Activated T-helper 1 cell treated with anti-CD3 and anti-CD28 coated beads, Interleukin-12 subunit alpha, Interleukin-12 subunit beta, Interleukin-2, Interleukin-4 antibody, amounts not matched to agents 30 ng/mL and 10 ng/mL and 1 ng/mL, durations not matched to agents 14 hours and 24 hours and 36 hours (primary cell): ENCODE data around the gene POLR1C. TPM values are rescaled to one million over a fixed set of nuclear protein-coding genes. Genes with fewer than 3 reads are reported as not detected.

Experiments used
- DNase-seq: peaks from one replicate; pipeline ENCODE4 v3.0.0; 2021; ENCODE audit warnings: low spot score
- H3K27ac Mint-ChIP-seq: one replicate; pipeline ENCODE4 v1.8.0; 2021; ENCODE audit warnings: mild to moderate bottlenecking, mixed read lengths
- H3K27me3 Mint-ChIP-seq: one replicate; pipeline ENCODE4 v1.8.0; 2022; ENCODE audit warnings: mild to moderate bottlenecking, moderate library complexity, mixed read lengths; ENCODE audit not compliant: insufficient read depth
- H3K36me3 Mint-ChIP-seq: one replicate; pipeline ENCODE4 v1.8.0; 2021; ENCODE audit warnings: low read depth, mixed read lengths
- H3K4me1 Mint-ChIP-seq: one replicate; pipeline ENCODE4 v1.8.0; 2021; ENCODE audit warnings: low read depth, mixed read lengths
- H3K4me3 Mint-ChIP-seq: one replicate; pipeline ENCODE4 v1.8.0; 2021; ENCODE audit warnings: mild to moderate bottlenecking, moderate library complexity, mixed read lengths
- H3K9me3 Mint-ChIP-seq: one replicate; pipeline ENCODE4 v1.8.0; 2021; ENCODE audit warnings: mixed read lengths
- intact Hi-C: fragments of 100-400 bp; cut with micrococcal nuclease; formaldehyde crosslinking; loops from one replicate; pipeline ENCODE4 v1.15.1; 2024
- total RNA-seq: library from RNA; stranded (reverse); gene quantifications from 2 replicates; pipeline ENCODE4 v1.2.3, GENCODE V29; 2022

POLR1C gene
- total RNA-seq, 1 donor from 2014 or later: 85.8 TPM

GRCh38 chr6:43478008-43478372, 38.9 kb upstream of the POLR1C start:
- H3K4me1 Mint-ChIP-seq: peaks cover 33% of the 10 kb centered on the region
- peaks cover 7% of the 10 kb centered on the region for H3K36me3 Mint-ChIP-seq
- H3K27me3 Mint-ChIP-seq: no peaks in the 10 kb centered on the region
- no peaks in the 10 kb centered on the region for H3K9me3 Mint-ChIP-seq
- intact Hi-C loops: loop anchor here (5.0 kb wide), 1 partner anchor 306 kb away; the partner anchor contains the start of gene SRF
- peak overlapping the region; percentile 97 for H3K27ac Mint-ChIP-seq
- DNase-seq: no peak
- H3K4me3 Mint-ChIP-seq: peak overlapping the region; percentile 97

GRCh38 chr6:43481075-43481474, 35.8 kb upstream of the POLR1C start:
- H3K27ac Mint-ChIP-seq: no peak overlapping the region

GRCh38 chr6:43481591-43482236, 35.2 kb upstream of the POLR1C start:
- Mint-ChIP-seq H3K4me1 (peaks cover 31% of the 10 kb centered on the region), H3K27ac (no peak overlapping the region), H3K36me3 (peaks cover 8% of the 10 kb centered on the region), H3K9me3 (no peaks in the 10 kb centered on the region), H3K27me3 (no peaks in the 10 kb centered on the region), H3K4me3 (no peak overlapping the region)
- no peak for DNase-seq
- intact Hi-C loops: no loop called here

More at GRCh38 chr6:43481075-43481474, 35.8 kb upstream of the POLR1C start:
- no peaks in the 10 kb centered on the region for H3K9me3 Mint-ChIP-seq
- intact Hi-C loops: no loop called here
- no peak for DNase-seq
- H3K4me3 Mint-ChIP-seq: no peak overlapping the region
- peaks cover 33% of the 10 kb centered on the region for H3K4me1 Mint-ChIP-seq
- H3K27me3 Mint-ChIP-seq: no peaks in the 10 kb centered on the region
- peaks cover 8% of the 10 kb centered on the region for H3K36me3 Mint-ChIP-seq

GRCh38 chr6:43488667-43489276, 28.1 kb upstream of the POLR1C start:
- H3K36me3 Mint-ChIP-seq: peaks cover 1% of the 10 kb centered on the region

GRCh38 chr6:43489277-43490072, 27.4 kb upstream of the POLR1C start:
- DNase-seq: no peak
- Mint-ChIP-seq H3K4me3 (no peak overlapping the region), H3K4me1 (peaks cover 24% of the 10 kb centered on the region), H3K27ac (no peak overlapping the region), H3K9me3 (no peaks in the 10 kb centered on the region), H3K36me3 (peaks cover 4% of the 10 kb centered on the region), H3K27me3 (no peaks in the 10 kb centered on the region)
- intact Hi-C loops: no loop called here

More at GRCh38 chr6:43488667-43489276, 28.1 kb upstream of the POLR1C start:
- intact Hi-C loops: no loop called here
- no peak for DNase-seq
- Mint-ChIP-seq H3K27ac (no peak overlapping the region), H3K4me3 (no peak overlapping the region), H3K4me1 (peaks cover 22% of the 10 kb centered on the region), H3K9me3 (no peaks in the 10 kb centered on the region), H3K27me3 (no peaks in the 10 kb centered on the region)

- intact Hi-C loops: no loop called here
- H3K27me3 Mint-ChIP-seq: no peaks in the 10 kb centered on the region
- no peak overlapping the region for H3K27ac Mint-ChIP-seq
- H3K4me1 Mint-ChIP-seq: peaks cover 33% of the 10 kb centered on the region
- H3K4me3 Mint-ChIP-seq: no peak overlapping the region
- DNase-seq: no peak
- peaks cover 2% of the 10 kb centered on the region for H3K36me3 Mint-ChIP-seq
- no peaks in the 10 kb centered on the region for H3K9me3 Mint-ChIP-seq
Observed at GRCh38 chr6:43490523-43490939, 26.4 kb upstream of the POLR1C start.

GRCh38 chr6:43491750-43492661, 24.9 kb upstream of the POLR1C start:
- H3K4me3 Mint-ChIP-seq: no peak overlapping the region
- H3K4me1 Mint-ChIP-seq: peaks cover 35% of the 10 kb centered on the region
- H3K9me3 Mint-ChIP-seq: no peaks in the 10 kb centered on the region
- intact Hi-C loops: no loop called here
- H3K27me3 Mint-ChIP-seq: no peaks in the 10 kb centered on the region
- no peak overlapping the region for H3K27ac Mint-ChIP-seq
- H3K36me3 Mint-ChIP-seq: peaks cover 2% of the 10 kb centered on the region
- no peak for DNase-seq

- intact Hi-C loops: no loop called here
- Mint-ChIP-seq H3K4me1 (peaks cover 35% of the 10 kb centered on the region), H3K9me3 (no peaks in the 10 kb centered on the region), H3K4me3 (no peak overlapping the region), H3K27ac (no peak overlapping the region), H3K27me3 (no peaks in the 10 kb centered on the region), H3K36me3 (peaks cover 2% of the 10 kb centered on the region)
- DNase-seq: no peak
Observed at GRCh38 chr6:43492673-43493072, 24.2 kb upstream of the POLR1C start.

- Mint-ChIP-seq H3K4me3 (no peak overlapping the region), H3K27ac (no peak overlapping the region), H3K9me3 (no peaks in the 10 kb centered on the region), H3K4me1 (peaks cover 35% of the 10 kb centered on the region), H3K27me3 (no peaks in the 10 kb centered on the region), H3K36me3 (peaks cover 2% of the 10 kb centered on the region)
- no peak for DNase-seq
- intact Hi-C loops: no loop called here
Observed at GRCh38 chr6:43493230-43493629, 23.7 kb upstream of the POLR1C start.

- H3K27ac Mint-ChIP-seq: peak overlapping the region; percentile 34
Observed at GRCh38 chr6:43493833-43494232, 23.1 kb upstream of the POLR1C start.

GRCh38 chr6:43494321-43494720, 22.6 kb upstream of the POLR1C start:
- intact Hi-C loops: no loop called here
- Mint-ChIP-seq H3K27ac (no peak overlapping the region), H3K4me1 (peaks cover 35% of the 10 kb centered on the region), H3K36me3 (peaks cover 3% of the 10 kb centered on the region), H3K27me3 (no peaks in the 10 kb centered on the region), H3K9me3 (no peaks in the 10 kb centered on the region), H3K4me3 (no peak overlapping the region)
- DNase-seq: no peak

More at GRCh38 chr6:43493833-43494232, 23.1 kb upstream of the POLR1C start:
- Mint-ChIP-seq H3K36me3 (peaks cover 2% of the 10 kb centered on the region), H3K27me3 (no peaks in the 10 kb centered on the region), H3K4me3 (no peak overlapping the region), H3K9me3 (no peaks in the 10 kb centered on the region), H3K4me1 (peaks cover 35% of the 10 kb centered on the region)
- intact Hi-C loops: no loop called here
- DNase-seq: no peak

- Mint-ChIP-seq H3K9me3 (no peaks in the 10 kb centered on the region), H3K27ac (peak overlapping the region; percentile 21), H3K27me3 (no peaks in the 10 kb centered on the region), H3K36me3 (peaks cover 7% of the 10 kb centered on the region), H3K4me1 (peaks cover 35% of the 10 kb centered on the region), H3K4me3 (no peak overlapping the region)
- no peak for DNase-seq
- intact Hi-C loops: no loop called here
Observed at GRCh38 chr6:43494766-43495165, 22.1 kb upstream of the POLR1C start.
